ENCODE measurements around the gene LRRC37B. TPM values are rescaled to one million over a fixed set of nuclear protein-coding genes. Genes with fewer than 3 reads are reported as not detected.
A peak's percentile ranks its signal among the peaks of the same experiment; 100 is the strongest.

The LRRC37B gene
- polyA plus RNA-seq, 3 donors: 1.8 to 31.2 (median 2.1) TPM

DNA sequence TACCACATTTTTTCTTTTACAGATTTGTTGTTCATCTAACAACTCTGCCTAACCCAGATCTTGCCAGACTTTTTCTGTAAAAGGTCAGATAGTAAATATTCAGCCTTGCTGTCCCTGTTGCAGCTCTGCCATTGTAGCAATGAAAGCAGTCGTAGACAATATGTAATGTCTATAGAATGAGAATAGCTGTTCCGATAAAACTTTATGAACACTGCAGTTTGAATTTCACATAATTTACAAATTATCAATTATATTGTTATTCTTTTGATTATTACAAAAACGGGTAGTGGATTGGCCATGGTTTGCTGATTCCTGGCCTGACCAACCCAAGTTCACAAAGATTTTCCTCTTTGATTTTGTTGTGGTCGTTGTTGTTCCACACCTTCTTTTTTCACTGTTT, 2.9 kb downstream of the LRRC37B start:
- no peak overlapping the region for H3K27ac Mint-ChIP-seq
- Histone ChIP-seq H3K4me1 (ENCODE audit: control insufficient read depth in 1 of 2, insufficient read depth in 2 of 2, low read length in 2 of 2) (peaks cover 28 to 32% of the 10 kb centered on the region in 2 donors), H3K27ac (ENCODE audit: low read depth in 1 of 2, low read length in 2 of 2) (no peak overlapping the region), H3K27me3 (ENCODE audit: control insufficient read depth in 2 of 2, insufficient read depth in 2 of 2, low read length in 2 of 2) (peaks cover 5 to 10% of the 10 kb centered on the region in 2 donors), H3K36me3 (replicated peaks in 1 of 2; ENCODE audit: control insufficient read depth in 1 of 2, insufficient read depth in 2 of 2, low read length in 2 of 2) (no peaks in the 10 kb centered on the region), H3K9ac (ENCODE audit: insufficient read depth, low read length, poor library complexity, severe bottlenecking) (no peak overlapping the region), H4K20me1 (ENCODE audit: insufficient read depth, low read length) (peaks cover 32% of the 10 kb centered on the region), H3K4me3 (replicated peaks in 1 of 3; ENCODE audit: low read depth in 2 of 3, low read length in 3 of 3) (no peak overlapping the region), H3K79me2 (ENCODE audit: insufficient read depth, low read length) (peaks cover 80% of the 10 kb centered on the region), H3K9me3 (replicated peaks in 1 of 2; ENCODE audit: control insufficient read depth in 1 of 2, insufficient read depth in 1 of 2, low read length in 2 of 2) (no peaks in the 10 kb centered on the region), H2AFZ (ENCODE audit: insufficient read depth, low read depth, low read length, poor library complexity, severe bottlenecking) (no peak overlapping the region), H3K4me2 (replicated peaks; ENCODE audit: extremely low read depth, low read length, poor library complexity, severe bottlenecking) (no peak overlapping the region)
- H3K4me1 Mint-ChIP-seq: peaks cover 50% of the 10 kb centered on the region
- no CpG with 5 or more reads among the region's 4 CpGs for WGBS (ENCODE audit: insufficient coverage)
- peaks cover 0 to 2% (median 0%) of the 10 kb centered on the region in 7 donors for H3K9me3 Mint-ChIP-seq
- no peak for DNase-seq
- intact Hi-C loops (cut with micrococcal nuclease): no loop called here
- TF ChIP-seq, protein P1, sequence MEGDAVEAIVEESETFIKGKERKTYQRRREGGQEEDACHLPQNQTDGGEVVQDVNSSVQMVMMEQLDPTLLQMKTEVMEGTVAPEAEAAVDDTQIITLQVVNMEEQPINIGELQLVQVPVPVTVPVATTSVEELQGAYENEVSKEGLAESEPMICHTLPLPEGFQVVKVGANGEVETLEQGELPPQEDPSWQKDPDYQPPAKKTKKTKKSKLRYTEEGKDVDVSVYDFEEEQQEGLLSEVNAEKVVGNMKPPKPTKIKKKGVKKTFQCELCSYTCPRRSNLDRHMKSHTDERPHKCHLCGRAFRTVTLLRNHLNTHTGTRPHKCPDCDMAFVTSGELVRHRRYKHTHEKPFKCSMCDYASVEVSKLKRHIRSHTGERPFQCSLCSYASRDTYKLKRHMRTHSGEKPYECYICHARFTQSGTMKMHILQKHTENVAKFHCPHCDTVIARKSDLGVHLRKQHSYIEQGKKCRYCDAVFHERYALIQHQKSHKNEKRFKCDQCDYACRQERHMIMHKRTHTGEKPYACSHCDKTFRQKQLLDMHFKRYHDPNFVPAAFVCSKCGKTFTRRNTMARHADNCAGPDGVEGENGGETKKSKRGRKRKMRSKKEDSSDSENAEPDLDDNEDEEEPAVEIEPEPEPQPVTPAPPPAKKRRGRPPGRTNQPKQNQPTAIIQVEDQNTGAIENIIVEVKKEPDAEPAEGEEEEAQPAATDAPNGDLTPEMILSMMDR (IDR thresholded peaks at IDR 0.05): no peak
- H3K4me3 Mint-ChIP-seq: peak overlapping the region in 1 of 2 donors; percentile 97
- peaks cover 7 to 17% (median 13%) of the 10 kb centered on the region in 3 donors for H3K27me3 Mint-ChIP-seq (ENCODE audit: low read depth in 3 of 3)
- H3K36me3 Mint-ChIP-seq: peaks cover 0 to 9% of the 10 kb centered on the region in 2 donors

DNA sequence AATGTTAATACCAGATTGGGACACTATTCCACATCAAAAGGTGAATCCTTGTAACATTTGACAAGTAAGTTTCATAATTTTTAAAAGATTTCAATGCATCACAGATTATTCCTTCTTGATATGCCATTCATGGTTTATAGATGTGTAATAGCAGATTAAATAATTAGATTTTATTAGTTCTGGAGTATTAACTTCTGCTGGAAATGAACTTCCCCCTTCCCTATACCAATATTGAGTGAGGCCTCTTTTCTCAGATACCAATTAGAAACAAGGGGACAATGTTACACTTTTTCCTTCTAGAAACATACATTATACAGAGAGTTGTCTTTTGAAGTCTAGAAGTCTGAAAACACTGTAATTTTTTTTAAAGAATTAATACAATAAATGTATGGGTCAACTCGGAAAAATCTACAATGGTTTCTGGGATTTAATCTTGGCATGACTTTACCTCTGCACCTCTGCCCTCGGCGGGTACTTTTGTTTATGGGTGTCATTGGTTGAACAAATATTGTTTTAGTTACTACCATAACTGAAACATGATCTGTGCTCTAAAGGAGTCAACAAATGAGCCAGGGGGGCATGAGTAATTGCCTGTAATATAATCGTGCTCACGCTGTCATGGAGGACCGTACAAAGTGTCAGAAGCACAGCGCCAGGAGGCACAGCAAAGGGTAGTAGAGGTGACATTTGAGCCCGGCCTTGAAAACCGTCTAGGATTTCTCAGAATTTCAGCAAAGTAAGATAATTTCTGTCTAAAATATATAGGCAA, 8.2 kb downstream of the LRRC37B start:
- intact Hi-C loops (cut with micrococcal nuclease): no loop called here
- peaks cover 57% of the 10 kb centered on the region for H4K20me1 ChIP-seq (ENCODE audit: insufficient read depth, low read length)
- peaks cover 9 to 32% of the 10 kb centered on the region in 2 donors for H3K36me3 ChIP-seq (replicated peaks in 1 of 2; ENCODE audit: control insufficient read depth in 1 of 2, insufficient read depth in 2 of 2, low read length in 2 of 2)
- H3K4me2 ChIP-seq (replicated peaks; ENCODE audit: extremely low read depth, low read length, poor library complexity, severe bottlenecking): no peak overlapping the region
- peaks cover 42% of the 10 kb centered on the region for H3K4me1 Mint-ChIP-seq
- H3K27ac ChIP-seq (ENCODE audit: low read depth in 1 of 2, low read length in 2 of 2): peak overlapping the region; percentile 32 to 61
- H3K9ac ChIP-seq (ENCODE audit: insufficient read depth, low read length, poor library complexity, severe bottlenecking): peak overlapping the region; percentile 17
- peaks cover 19 to 20% of the 10 kb centered on the region in 2 donors for H3K4me1 ChIP-seq (ENCODE audit: control insufficient read depth in 1 of 2, insufficient read depth in 2 of 2, low read length in 2 of 2)
- no peak overlapping the region for H3K4me3 ChIP-seq (replicated peaks in 1 of 3; ENCODE audit: low read depth in 2 of 3, low read length in 3 of 3)
- WGBS (ENCODE audit: insufficient coverage): 50% methylated on average over 2 of the region's 9 CpGs
- H3K27me3 ChIP-seq (ENCODE audit: control insufficient read depth in 2 of 2, insufficient read depth in 2 of 2, low read length in 2 of 2): no peaks in the 10 kb centered on the region
- H3K27ac Mint-ChIP-seq: peak overlapping the region in 5 of 7 donors; percentile 41 to 76 (median 63)
- peaks cover 0 to 1% (median 0%) of the 10 kb centered on the region in 3 donors for H3K27me3 Mint-ChIP-seq (ENCODE audit: low read depth in 3 of 3)
- DNase-seq: no peak
- H2AFZ ChIP-seq (ENCODE audit: insufficient read depth, low read depth, low read length, poor library complexity, severe bottlenecking): no peak overlapping the region
- no peaks in the 10 kb centered on the region for H3K9me3 Mint-ChIP-seq
- no peaks in the 10 kb centered on the region for H3K9me3 ChIP-seq (replicated peaks in 1 of 2; ENCODE audit: control insufficient read depth in 1 of 2, insufficient read depth in 1 of 2, low read length in 2 of 2)
- TF ChIP-seq, protein P1 (IDR thresholded peaks at IDR 0.05): no peak
- peaks cover 91% of the 10 kb centered on the region for H3K79me2 ChIP-seq (ENCODE audit: insufficient read depth, low read length)
- peaks cover 22 to 35% of the 10 kb centered on the region in 2 donors for H3K36me3 Mint-ChIP-seq
- H3K4me3 Mint-ChIP-seq: no peak overlapping the region
